Endometrium (tissue), 2 donors: ENCODE measurements around the gene RPTN.

ENCODE experiments used
- FAIRE-seq: peaks from 2 replicates; lab custom pipeline; 2012; peaks lifted over from hg19 to GRCh38; lab: Jason Lieb, UNC
- donor health status: control.
- donor health status: control.

RPTN gene

DNA sequence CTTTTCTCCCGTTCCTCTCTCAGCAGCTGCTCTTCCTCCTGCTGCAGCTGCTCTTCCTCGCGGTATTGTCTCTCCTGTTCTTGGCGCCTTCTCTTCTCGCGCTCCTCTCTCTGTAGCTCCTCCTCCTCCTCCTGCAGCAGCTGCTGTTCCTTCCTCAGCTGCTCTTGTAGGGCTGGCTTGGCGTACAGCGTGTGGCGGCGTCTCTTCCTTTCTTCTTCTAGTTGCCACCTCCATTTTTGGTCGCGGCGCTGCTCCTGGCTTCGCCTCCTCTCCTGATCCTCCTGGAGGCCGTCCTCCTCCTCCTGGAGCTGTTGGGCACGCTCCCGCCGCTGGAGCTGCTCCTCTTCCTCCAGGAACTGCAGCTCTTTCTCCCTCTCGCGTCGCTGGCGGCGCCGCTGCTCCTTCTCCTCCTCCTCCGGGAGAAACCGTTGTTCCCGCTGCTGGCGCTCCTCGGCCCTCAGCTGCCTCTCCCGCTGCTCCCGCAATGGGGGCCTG, 48.6 kb downstream of the RPTN start:
- no peak for FAIRE-seq

- FAIRE-seq = no peak
These were observed 49.1 kb downstream of the RPTN start for GRCh38 chr1:152109998-152110294.

GRCh38 chr1:152109231-152109997, 49.6 kb downstream of the RPTN start:
- no peak for FAIRE-seq

GRCh38 chr1:152108882-152109222, 50.2 kb downstream of the RPTN start:
- no peak for FAIRE-seq

- FAIRE-seq = no peak
These were observed 50.8 kb downstream of the RPTN start for GRCh38 chr1:152107984-152108881.

GRCh38 chr1:152107031-152107983, 51.7 kb downstream of the RPTN start:
- no peak for FAIRE-seq

GRCh38 chr1:152104854-152105253, 54.2 kb downstream of the RPTN start:
- FAIRE-seq = no peak
